HG03469 (cell line): ENCODE data around the gene SORCS2.
"Not testable (repeated sequence)": the region's sequence is repeated elsewhere in the genome, so short reads cannot be mapped to it uniquely, and the experiment has no call there.

Experiments used
- ATAC-seq: cut with Tn5 transposase; IDR thresholded peaks from one replicate; pipeline ENCODE4 v1.9.1; 2021; ENCODE audit warnings: mild to moderate bottlenecking, moderate library complexity, moderate number of reproducible peaks; ENCODE audit not compliant: unreplicated experiment

SORCS2 gene

DNA sequence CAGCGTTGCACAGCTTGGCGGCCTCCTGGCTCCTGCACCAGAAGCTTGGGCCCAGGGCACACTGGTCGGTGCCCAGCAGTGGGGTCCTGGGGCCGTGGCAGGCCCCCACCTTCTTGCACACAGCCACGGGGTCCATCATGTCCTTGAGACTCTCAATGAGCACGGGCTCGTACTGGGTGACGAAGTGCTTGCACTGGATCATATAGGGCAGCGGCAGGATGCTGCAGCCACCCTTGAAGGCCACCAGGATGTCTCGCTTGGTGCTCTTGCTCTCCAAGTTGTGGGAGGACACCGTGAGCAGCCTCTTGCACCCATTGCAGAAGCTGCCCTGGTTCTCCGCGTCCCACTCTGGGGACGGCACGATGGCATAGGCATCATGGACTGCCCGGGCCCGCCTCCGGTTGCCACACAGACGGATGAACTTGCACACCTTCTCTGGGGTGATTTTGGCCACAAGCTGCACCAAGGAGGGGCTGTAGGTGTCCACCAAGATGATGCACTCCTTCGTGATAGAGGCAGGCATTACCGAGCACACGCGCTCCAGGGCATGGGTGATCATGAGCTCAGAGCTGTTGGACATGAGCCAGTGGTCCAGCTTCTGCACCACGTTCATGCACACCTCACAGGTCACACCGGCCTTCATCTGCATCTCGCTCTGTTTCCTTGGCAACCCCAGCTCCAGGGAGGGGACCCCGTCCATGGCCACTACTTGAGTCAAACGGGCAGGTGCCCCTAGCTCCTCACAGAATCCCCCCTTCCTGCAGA is 241.2 kb downstream of the SORCS2 start:
- no peak for ATAC-seq

DNA sequence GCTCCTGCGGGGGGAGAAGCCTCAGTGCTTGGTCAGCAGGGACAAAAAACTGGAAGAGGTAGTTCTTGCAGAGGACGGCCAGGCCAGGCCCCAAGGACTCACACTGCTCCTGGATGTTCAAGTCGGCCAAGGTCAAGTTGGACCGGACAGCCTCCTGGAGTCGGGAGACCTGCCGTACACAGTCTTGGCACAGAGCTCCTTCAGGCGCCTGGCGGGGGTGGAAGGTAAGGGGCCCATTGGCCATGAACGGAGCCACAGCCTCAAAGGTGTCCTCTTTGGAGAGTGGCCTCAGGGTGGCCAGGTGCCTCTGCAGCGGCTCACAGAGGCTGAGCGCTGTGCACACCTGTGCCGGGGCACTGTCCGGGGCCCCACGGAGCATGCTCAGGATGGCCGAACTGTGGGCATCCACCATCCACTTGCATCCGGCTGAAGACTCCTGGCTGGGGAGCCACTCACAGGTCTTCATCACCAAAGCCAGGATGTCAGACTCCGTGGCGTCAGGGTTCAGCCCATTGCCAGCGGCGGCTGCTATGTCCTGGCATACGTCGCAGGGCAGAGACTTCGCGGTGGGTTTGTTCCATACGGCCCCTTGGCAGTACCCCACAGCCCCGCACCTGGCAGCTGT is 241.9 kb downstream of the SORCS2 start:
- ATAC-seq: no peak

DNA sequence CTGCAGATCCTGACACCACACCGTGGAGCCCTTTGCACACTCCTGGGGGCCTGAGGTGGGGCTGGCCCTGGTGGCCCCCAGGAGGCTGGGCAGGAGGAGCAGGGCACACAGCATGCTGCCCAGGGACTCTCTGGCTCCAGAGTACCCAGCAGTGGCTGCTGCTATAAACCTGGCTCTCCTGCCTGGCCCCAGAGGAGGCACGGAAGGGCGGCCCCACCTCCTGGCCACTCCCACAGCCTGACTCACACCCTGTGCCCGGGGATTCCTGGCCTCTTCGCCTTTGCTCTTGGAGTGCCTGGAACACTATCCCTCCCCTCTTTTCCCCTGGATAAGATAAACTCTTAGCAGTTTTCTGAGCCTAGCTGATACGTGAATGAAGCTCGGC is 242.4 kb downstream of the SORCS2 start, which contains the start of gene PSAPL1:
Gene PSAPL1 (minus strand): TSS at position 165 of the 385 bp plus-strand sequence. CDS start 51 bp downstream, at position 114.
- no peak for ATAC-seq

DNA sequence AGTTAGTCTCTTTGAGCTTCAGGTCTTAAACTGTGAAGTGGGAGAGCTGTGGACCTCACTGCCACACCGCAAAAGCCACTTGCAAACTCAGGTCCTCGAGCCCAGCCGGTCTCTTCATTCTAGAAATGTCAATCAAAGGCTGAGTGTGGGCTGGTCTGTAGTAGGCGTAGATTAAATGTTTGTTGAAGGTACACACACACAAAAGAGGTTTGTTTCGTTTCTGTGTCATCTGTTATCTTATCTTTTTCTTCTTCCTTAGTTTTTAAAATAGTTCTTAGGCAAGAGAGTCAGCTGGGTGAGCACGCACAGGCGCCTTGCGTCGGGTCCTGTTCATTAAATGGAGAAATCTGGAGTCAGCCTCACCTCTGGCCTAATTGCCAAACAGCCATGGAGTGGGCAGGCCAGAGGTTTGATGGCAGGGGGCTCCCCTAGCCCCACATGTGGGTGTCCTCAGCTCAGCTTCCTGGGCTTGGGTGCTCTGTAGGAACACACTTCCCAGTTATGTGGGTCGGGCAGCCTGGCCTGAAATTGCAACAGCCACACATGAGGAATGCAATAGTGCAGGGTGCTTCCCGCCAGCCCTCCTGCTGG is 243.2 kb downstream of the SORCS2 start:
- no peak for ATAC-seq

DNA sequence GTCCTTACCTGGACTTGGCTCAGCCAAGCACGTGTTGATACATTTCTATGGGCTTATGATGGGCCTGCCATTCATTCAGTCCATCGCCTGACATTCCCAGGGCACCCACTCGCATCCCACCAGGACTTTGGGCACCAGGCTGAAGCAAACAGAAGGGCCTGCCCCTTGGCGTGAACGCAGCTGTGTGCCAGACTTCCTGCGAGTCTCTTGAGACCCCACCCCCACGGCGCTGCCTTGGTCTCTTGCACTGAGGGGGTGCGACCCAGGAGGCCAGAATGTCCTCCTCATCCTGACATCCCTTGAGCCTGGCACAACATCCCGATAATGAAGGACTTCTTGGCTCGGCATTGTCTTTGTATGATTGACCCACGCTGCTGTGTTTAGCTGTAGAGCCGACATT is 243.9 kb downstream of the SORCS2 start:
- ATAC-seq: no peak

DNA sequence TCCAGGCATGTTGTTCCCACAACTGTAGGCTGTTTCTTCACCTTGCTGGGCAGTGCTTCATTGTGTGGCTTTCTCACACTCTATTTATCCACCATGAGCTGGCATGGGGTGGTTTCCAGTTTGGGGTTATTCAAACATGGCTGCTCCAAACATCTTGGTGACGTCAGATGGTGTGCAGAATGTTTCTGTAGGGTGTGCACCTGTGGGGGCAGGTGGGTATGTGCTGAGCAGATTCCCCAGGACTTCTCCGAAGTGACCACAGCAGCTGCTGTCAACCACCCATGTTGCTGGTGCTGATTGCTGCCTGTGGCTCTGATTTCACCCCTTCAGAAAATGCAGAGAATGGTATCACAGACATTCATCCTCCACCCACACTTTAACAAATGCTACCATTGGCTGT is 247.4 kb downstream of the SORCS2 start:
- no peak for ATAC-seq

DNA sequence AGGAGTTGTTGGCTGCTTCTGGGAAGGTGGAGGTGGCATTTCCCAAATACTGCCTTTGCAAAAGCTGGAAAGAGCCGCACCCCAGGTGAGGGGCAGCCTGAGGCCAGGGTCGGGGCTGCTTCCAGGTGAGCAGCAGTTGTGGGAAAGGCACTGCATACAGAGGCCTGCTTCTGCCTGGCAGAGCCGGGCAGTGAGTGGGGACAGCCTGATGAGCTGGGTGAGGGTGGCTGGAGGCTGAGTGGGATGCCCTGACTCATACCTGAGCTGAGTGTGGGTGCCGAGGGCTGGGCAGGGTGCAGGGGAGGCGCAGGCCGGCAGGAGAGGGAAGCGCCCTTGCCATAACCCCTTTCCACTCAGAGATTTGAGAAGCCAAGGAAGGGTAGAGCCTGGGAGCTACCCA is 248.9 kb downstream of the SORCS2 start:
- no peak for ATAC-seq

DNA sequence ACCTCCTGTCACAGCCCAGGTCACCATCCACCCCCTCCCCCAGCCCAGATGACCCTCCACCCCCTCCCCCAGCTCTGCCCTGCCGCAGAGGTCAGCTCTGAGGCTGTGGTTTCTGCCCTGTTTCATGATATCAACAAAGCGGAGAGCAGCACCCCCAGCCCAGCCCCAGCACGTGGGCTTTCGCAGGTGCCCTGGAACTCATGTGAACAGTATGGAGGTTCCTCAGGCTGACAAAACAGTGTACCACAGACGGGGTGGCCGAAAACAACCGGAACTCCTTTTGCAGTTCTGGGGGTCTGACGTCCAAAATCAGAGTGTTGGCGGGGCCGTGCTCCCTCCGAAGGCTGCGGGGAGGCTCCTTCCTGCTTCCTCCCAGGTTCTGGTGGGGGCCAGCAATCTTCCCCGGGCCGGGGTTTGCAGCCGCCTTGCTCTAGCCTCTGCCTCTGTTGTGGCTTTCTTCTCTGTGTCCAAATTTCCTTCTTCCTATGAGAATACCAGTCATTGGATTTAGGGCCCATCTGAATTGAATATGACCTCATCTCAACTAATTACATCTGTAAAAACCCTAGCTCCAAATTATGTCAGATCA is 250.3 kb downstream of the SORCS2 start:
- ATAC-seq: no peak

DNA sequence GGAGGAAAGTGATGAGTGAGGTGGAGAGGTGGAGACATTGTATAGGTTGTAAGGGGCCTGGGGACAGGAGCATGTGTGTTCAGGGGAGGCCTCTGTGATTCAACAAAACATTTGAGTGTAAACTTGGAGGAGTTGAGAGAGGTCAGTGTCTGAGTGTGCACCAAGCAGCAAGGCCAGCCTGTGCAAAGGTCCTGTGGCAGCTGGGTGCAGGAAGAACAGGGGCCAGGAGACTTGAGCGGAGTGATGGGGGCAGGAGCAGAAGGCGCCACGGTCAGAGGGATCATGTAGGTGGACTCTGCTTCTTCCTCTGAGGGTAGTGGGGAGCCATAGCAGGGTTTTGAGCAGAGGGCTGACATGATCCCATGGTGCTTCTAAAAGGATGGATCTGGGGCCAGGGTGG is 252.0 kb downstream of the SORCS2 start:
- no peak for ATAC-seq

DNA sequence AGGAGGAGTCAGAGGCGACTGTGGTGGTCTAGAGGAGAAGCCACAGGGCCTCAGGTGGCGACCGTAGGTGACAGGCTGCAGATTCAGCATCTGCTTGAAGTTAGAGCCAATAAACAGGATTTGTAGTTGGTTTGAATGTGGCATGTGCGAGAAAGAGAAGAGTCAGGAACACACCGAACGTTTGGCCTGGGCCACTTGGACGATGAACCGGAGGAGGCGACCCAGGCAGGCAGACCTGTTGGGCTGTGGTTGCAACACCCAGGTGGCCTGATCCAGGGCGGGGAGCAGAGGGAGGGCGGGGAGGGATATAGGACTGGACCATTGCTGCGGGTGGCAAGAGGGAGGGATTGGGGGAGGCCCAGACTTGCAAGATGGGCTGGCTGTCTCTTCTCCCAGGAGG is 252.4 kb downstream of the SORCS2 start:
- no peak for ATAC-seq

DNA sequence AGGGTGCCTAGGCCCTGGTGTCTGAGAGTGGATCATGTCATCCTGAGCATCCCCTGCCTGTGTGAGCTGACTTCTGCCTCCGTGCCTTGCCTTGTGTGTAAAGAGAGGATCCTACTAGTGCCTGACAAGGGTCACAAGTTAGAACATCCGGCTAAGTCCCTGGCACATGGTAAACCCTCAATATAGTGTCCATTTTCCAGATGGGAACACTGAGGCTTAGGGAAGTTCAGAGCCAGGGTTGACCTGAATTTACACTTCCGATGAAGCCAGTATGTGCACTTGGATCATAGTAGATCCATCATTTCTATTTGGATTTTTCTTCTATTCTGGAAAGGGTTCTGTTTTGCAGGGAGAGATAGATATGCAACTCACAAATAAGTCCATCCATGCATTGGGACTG is 254.9 kb downstream of the SORCS2 start:
- ATAC-seq: no peak

DNA sequence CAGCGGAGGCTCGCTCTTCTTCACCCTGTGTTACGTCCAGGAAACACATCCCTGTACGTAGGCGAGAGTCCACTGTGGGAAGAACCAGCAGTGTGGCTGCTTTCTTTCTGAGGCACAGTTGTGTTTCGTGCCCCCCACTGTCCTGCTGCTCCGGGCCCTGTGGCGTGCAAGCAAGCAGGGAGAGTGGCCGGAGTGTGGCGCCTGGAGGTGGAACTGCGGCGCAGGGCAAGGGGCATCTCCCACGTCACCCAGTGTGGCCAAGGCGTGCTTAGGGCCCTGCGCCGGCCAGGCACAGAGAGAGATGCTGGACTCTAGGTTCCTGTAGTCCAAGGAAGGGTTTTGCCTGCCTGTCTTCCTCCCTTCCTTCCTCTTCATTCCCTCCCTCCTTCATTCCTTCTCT is 255.7 kb downstream of the SORCS2 start:
- no peak for ATAC-seq

DNA sequence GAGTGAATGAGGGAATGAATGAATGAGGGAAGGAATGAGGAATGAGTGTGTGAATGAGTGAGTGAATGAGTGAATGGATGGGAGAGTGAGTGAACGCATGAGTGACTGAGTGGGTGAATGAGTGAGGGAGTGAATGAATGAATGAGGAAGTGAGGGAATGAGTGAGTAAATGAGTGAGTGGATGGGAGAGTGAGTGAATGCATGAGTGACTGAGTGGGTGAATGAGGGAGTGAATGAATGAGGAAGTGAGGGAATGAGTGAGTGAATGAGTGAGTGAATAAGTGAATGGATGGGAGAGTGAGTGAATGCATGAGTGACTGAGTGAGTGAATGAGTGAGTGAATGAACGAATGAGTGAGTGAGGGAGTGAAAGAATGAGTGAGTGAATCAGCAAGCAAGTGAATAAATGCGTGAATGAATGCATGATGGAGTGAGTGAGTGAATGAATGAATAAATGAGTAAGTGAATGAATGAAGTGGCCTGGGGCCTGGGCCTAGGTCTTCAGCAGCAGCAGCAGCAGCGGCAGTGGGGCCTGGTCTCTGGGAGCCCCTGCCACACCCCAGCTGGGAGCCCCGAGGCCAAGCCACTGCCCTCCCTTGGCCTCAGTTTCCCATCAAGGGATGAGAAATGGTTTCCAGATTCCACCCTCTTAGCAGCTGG is 258.6 kb downstream of the SORCS2 start:
- no peak for ATAC-seq

DNA sequence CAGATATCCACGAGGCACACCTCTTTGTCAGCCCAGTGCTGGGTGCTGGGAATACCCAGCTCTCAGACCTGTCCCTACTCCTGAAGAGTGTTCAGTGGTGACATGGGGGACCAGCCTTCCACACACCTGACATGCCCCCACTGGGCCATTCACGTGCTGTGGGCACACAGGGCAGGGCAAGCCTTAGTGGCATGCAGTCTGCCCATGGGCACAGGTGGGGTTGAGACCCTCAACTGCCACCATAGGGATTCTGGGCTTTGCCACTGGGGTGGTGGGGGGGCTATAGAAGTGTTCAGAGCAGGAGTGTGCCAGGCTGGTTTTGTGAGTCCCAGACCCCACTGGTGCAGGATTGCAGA is 259.1 kb downstream of the SORCS2 start:
- no peak for ATAC-seq

DNA sequence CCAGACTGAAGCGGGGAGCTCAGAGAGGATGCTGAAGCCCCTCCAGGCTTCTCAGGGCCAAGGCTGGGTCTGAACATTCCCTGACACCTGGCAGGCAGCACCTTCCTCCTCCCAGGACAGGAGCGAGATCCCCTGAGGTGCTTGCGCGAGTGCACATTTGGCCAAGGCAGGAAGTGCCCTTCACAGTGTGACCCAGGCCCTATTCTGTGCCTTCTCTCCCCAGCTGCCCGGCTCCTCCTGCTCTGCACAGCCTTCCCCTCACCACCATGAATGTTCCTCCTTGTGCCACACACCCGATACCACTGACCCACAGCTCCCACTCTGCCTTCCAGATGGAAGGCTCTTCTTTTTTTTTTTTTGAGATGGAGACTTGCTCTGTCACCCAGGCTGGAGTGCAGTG is 259.5 kb downstream of the SORCS2 start:
- ATAC-seq: no peak

DNA sequence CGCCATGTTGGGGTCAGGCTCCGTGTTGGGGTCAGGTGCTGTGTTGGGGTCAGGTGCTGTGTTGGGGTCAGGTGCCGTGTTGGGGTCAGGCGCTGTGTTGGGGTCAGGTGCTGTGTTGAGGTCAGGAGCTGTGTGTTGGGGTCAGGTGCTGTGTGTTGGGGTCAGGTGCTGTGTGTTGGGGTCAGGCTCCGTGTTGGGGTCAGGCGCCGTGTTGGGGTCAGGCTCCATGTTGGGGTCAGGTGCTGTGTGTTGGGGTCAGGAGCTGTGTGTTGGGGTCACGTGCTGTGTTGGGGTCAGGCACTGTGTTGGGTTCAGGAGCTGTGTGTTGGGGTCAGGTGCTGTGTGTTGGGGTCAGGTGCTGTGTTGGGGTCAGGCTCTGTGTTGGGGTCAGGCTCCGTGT is 260.5 kb downstream of the SORCS2 start:
- ATAC-seq: not testable (repeated sequence)

DNA sequence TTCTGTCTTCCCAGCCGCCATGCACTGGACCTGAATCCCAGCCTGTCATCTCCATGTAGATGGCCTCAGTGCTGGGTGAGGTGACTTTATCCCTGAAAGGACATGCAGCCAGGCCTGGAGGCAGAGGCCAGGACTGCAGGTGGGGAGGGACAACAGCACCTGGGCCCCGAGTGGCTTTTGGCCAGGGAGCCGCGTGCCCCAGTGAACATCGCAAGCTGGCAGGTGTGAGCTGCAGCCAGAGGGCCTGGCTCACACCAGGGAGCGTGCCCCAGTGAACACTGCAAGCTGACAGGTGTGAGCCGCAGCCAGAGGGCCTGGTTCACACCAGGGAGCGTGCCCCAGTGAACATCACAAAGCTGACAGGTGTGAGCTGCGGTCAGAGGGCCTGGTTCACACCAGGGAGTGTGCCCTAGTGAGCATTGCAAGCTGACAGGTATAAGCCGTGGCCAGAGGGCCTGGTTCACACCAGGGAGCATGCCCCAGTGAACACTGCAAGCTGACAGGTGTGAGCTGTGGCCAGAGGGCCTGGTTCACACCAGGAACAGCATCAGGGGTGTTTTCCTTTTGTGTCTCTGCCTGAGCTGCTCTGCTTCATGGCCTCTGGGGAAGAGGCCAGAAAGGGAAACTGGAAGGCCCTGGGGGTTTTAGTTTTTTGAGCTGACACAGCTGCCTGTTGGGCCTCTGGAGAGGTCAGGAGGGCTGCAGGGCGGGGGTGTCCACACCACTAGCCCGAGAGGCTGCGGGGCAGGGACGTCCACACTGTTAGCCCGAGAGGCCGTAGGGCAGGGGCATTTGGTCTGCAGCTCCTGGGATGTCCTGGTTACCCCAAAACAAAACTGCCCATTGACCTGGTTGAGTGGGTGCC is 265.1 kb downstream of the SORCS2 start:
- ATAC-seq: no peak

DNA sequence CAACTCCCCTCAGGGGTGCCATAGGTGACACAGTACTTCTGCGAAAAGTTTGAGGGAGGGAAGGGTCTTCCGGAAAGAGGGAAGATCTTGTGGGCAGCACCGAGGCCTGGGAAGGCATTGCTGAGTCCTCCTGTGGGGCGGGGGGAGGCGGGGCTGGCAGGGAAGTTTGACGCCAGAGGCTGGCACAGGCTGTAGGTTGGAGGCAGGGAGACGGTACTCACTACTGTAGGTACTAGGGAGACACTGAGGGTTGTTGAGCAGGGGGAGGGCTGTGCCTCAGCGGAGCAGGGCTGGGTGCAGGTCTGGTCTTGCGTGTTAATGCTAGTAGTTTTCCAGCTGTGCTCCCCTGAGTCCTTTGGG is 265.7 kb downstream of the SORCS2 start:
- ATAC-seq: no peak

DNA sequence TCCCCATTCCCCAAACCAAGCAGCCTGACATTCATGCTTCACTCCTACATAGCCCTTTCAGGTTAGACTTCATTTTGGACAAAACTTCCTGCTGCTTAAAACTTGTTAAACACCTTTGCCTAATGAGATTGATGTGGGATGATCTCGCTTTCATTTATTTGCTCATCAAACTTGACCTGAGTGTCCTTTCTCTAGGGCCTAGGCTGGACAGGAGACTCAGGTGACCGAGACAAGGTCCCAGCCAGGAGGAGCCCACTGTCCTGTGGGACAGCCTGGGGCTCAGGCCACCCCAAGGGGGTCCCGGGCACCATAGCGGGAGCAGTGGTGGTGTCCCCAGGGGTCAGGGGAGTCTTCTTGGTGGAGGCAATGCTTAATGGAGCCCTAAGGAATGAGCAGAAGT is 266.1 kb downstream of the SORCS2 start:
- no peak for ATAC-seq

DNA sequence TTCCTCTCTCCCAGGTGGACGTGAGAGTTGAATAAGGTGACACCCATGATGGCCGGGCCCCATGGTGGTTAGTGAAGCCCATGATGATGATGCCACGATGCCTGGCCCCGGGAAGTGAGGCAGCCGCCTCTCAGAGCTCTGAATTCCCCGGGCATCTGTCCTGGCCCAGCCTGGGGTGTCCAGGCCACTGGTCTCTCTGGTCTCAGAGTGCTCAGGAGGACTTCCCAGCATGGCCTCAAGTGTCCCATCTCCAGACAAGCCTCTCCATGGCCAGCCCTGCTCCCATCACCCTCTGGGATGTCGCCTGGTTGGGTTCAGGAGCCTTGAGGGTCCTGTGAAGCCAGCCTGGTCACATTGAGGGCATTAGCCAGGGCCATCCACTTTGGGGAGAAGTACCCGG is 267.1 kb downstream of the SORCS2 start:
- ATAC-seq: no peak

DNA sequence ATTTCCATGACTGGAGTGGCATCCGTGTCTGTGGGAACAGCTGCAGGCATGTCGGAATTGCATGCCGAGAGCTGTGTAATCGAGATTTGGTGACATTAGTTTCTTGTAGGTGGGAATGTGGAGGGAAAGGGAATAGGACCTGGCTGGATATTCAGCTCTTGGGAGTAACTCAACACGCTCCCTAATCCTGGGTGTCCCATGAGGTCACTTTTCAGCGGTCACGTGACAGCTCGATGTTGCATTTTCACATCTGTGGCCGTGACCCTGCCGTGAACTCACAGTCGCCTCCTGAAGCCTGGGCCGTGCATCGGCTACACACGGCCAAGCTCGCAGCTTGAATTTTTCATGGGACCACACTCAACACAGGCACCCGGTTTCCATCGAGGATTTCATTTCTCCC is 268.2 kb downstream of the SORCS2 start:
- no peak for ATAC-seq
